HepG2 (cell line): ENCODE results near the gene MX2. TPM values are rescaled to one million over a fixed set of nuclear protein-coding genes. Genes with fewer than 3 reads are reported as not detected.

Experiments
- GLMP ChIP-seq: sonication (generic); formaldehyde crosslinking; IDR thresholded peaks from 2 replicates; pipeline ENCODE4 v1.9.0; 2021; ENCODE audit warnings: missing genetic modification reagents, mild to moderate bottlenecking, borderline replicate concordance
- KDM4B ChIP-seq: sonication (generic); formaldehyde crosslinking; IDR thresholded peaks from 2 replicates; pipeline ENCODE4 v1.4.0; 2020; ENCODE audit warnings: missing genetic modification reagents
- KLF12 ChIP-seq: sonication (generic); formaldehyde crosslinking; IDR thresholded peaks from 2 replicates; pipeline ENCODE4 v1.4.0; 2020; ENCODE audit warnings: missing genetic modification reagents, borderline replicate concordance
- MEIS1 ChIP-seq: sonication (generic); formaldehyde crosslinking; IDR thresholded peaks from 2 replicates; pipeline ENCODE4 v1.9.0; 2021; ENCODE audit warnings: mild to moderate bottlenecking, missing genetic modification reagents, moderate library complexity, borderline replicate concordance
- NR1H2 ChIP-seq: sonication (generic); formaldehyde crosslinking; IDR thresholded peaks from 2 replicates; pipeline ENCODE4 v1.8.1; 2022; ENCODE audit warnings: low read depth, missing genetic modification reagents, borderline replicate concordance
- PCBP2 ChIP-seq: fragments of 200-400 bp; formaldehyde crosslinking; optimal IDR thresholded peaks from 2 replicates; pipeline ENCODE3; 2018; ENCODE audit warnings: low read length, low read depth; ENCODE audit not compliant: poor library complexity, severe bottlenecking
- SATB2 ChIP-seq: sonication (generic); formaldehyde crosslinking; IDR thresholded peaks from 2 replicates; pipeline ENCODE4 v1.5.0; 2020; ENCODE audit warnings: missing genetic modification reagents
- SOX6 ChIP-seq, 2 experiments: fragments of 450-650 bp in 1 of 2; sonication (generic) in 1 of 2; formaldehyde crosslinking in 1 of 2; IDR thresholded peaks; 2 replicates each; pipeline versions ENCODE4 v1.4.0 to v1.6.1; 2017 to 2020; ENCODE audit warnings: antibody characterized with exemption in 1 of 2, mild to moderate bottlenecking in 1 of 2, missing genetic modification reagents in 1 of 2
- ZNF101 ChIP-seq: sonication (generic); formaldehyde crosslinking; IDR thresholded peaks from 2 replicates; pipeline ENCODE4 v1.4.0; 2020; ENCODE audit warnings: mild to moderate bottlenecking, low read depth, missing genetic modification reagents, borderline replicate concordance
- ZNF256 ChIP-seq: sonication (generic); formaldehyde crosslinking; conservative IDR thresholded peaks from 2 replicates; pipeline ENCODE4 v1.4.0; 2020; ENCODE audit warnings: missing genetic modification reagents
- ZNF280D ChIP-seq: sonication (generic); formaldehyde crosslinking; IDR thresholded peaks from 2 replicates; pipeline ENCODE4 v1.5.1; 2020; ENCODE audit warnings: mild to moderate bottlenecking, missing genetic modification reagents
- ZNF317 ChIP-seq: sonication (generic); formaldehyde crosslinking; IDR thresholded peaks from 2 replicates; pipeline ENCODE4 v1.5.0; 2020; ENCODE audit warnings: mild to moderate bottlenecking, missing genetic modification reagents
- ZNF44 ChIP-seq: sonication (generic); formaldehyde crosslinking; IDR thresholded peaks from 2 replicates; pipeline ENCODE4 v1.5.1; 2020; ENCODE audit warnings: mild to moderate bottlenecking, missing genetic modification reagents
- polyA plus RNA-seq, 8 experiments: library from polyadenylated mRNA; depleted of rRNA in 3 of 8; stranded (reverse) in 7 of 8; unstranded in 1 of 8; fragments of >200 nt; fragmentation: Illumina TruSeq in 4 of 8; extraction: Trizol in 4 of 8; gene quantifications; 2 replicates each; pipeline versions ENCODE4 v1.2.1 to v1.2.3, GENCODE V29; 2011 to 2016; ENCODE audit warnings: low read depth in 4 of 8, missing spikeins in 1 of 8, mixed read lengths in 1 of 8; ENCODE audit not compliant: insufficient read depth in 1 of 8
- total RNA-seq, 5 experiments: library from RNA; depleted of rRNA; stranded (reverse); fragments of >200 nt; fragmentation: Illumina TruSeq; extraction: Trizol; gene quantifications; 2 replicates each; pipeline ENCODE4 v1.2.3, GENCODE V29; 2016; ENCODE audit warnings: low read depth in 1 of 5
- TF ChIP-seq, protein P1 (sequence below): IDR thresholded peaks from 2 replicates; pipeline ENCODE4 v1.4.0; 2020; ENCODE audit warnings: mild to moderate bottlenecking, missing genetic modification reagents
- TF ChIP-seq, protein P2 (sequence below): sonication (generic); formaldehyde crosslinking; IDR thresholded peaks from 2 replicates; pipeline ENCODE4 v1.9.0; 2021; ENCODE audit warnings: missing genetic modification reagents, borderline replicate concordance

Gene MX2
- total and polyA plus RNA-seq, 2 of the 13 experiments (the other 11 are each of a cell fraction or from before 2014, with no cell fraction given) = 24.0 to 35.7 TPM

GRCh38 chr21:41325138-41325912 is 36.5 kb upstream of the MX2 start (continued):
- TF ChIP-seq, protein P1, sequence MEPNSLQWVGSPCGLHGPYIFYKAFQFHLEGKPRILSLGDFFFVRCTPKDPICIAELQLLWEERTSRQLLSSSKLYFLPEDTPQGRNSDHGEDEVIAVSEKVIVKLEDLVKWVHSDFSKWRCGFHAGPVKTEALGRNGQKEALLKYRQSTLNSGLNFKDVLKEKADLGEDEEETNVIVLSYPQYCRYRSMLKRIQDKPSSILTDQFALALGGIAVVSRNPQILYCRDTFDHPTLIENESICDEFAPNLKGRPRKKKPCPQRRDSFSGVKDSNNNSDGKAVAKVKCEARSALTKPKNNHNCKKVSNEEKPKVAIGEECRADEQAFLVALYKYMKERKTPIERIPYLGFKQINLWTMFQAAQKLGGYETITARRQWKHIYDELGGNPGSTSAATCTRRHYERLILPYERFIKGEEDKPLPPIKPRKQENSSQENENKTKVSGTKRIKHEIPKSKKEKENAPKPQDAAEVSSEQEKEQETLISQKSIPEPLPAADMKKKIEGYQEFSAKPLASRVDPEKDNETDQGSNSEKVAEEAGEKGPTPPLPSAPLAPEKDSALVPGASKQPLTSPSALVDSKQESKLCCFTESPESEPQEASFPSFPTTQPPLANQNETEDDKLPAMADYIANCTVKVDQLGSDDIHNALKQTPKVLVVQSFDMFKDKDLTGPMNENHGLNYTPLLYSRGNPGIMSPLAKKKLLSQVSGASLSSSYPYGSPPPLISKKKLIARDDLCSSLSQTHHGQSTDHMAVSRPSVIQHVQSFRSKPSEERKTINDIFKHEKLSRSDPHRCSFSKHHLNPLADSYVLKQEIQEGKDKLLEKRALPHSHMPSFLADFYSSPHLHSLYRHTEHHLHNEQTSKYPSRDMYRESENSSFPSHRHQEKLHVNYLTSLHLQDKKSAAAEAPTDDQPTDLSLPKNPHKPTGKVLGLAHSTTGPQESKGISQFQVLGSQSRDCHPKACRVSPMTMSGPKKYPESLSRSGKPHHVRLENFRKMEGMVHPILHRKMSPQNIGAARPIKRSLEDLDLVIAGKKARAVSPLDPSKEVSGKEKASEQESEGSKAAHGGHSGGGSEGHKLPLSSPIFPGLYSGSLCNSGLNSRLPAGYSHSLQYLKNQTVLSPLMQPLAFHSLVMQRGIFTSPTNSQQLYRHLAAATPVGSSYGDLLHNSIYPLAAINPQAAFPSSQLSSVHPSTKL (CRISPR knock-in tag) = peak; percentile 58
- TF ChIP-seq, protein P2, sequence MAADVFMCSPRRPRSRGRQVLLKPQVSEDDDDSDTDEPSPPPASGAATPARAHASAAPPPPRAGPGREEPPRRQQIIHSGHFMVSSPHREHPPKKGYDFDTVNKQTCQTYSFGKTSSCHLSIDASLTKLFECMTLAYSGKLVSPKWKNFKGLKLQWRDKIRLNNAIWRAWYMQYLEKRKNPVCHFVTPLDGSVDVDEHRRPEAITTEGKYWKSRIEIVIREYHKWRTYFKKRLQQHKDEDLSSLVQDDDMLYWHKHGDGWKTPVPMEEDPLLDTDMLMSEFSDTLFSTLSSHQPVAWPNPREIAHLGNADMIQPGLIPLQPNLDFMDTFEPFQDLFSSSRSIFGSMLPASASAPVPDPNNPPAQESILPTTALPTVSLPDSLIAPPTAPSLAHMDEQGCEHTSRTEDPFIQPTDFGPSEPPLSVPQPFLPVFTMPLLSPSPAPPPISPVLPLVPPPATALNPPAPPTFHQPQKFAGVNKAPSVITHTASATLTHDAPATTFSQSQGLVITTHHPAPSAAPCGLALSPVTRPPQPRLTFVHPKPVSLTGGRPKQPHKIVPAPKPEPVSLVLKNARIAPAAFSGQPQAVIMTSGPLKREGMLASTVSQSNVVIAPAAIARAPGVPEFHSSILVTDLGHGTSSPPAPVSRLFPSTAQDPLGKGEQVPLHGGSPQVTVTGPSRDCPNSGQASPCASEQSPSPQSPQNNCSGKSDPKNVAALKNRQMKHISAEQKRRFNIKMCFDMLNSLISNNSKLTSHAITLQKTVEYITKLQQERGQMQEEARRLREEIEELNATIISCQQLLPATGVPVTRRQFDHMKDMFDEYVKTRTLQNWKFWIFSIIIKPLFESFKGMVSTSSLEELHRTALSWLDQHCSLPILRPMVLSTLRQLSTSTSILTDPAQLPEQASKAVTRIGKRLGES (CRISPR knock-in tag) = no peak
- TF ChIP-seq KLF12 (no peak), ZNF101 (CRISPR knock-in tag) (no peak), SATB2 (no peak), PCBP2 (no peak), GLMP (no peak), SOX6 (IDR thresholded peaks at IDR 0.05) (no peak), SOX6 (CRISPR knock-in tag; IDR thresholded peaks at IDR 0.05) (peak; percentile 79), KDM4B (CRISPR knock-in tag) (no peak), ZNF256 (CRISPR knock-in tag) (no peak), ZNF317 (CRISPR knock-in tag) (no peak), ZNF44 (CRISPR knock-in tag) (no peak), ZNF280D (CRISPR knock-in tag) (no peak), MEIS1 (no peak), NR1H2 (no peak)
